ENCODE measurements around the gene ARHGAP26. TPM values are rescaled to one million over a fixed set of nuclear protein-coding genes. Genes with fewer than 3 reads are reported as not detected.

Gene ARHGAP26
- total RNA-seq, 1 experiment from 2014 or later: 34.5 TPM

- no peaks in the 10 kb centered on the region for H3K9me2 ChIP-seq (ENCODE audit: insufficient read depth)
- no peak overlapping the region for H3K9ac ChIP-seq (ENCODE audit: low read length)
- BruUV-seq (replicated peaks): no TSS peak
- H3K79me2 ChIP-seq (ENCODE audit: insufficient read depth, low read length): no peaks in the 10 kb centered on the region
- H3K4me3 ChIP-seq (replicated peaks in 1 of 2; ENCODE audit: low read depth in 1 of 2, low read length in 2 of 2): no peak overlapping the region
- H3K4me2 ChIP-seq (ENCODE audit: low read length): no peak overlapping the region
- no peaks in the 10 kb centered on the region for H4K20me1 ChIP-seq (ENCODE audit: insufficient read depth)
- intact Hi-C loops (cut with micrococcal nuclease): no loop called here
- H3K9me3 ChIP-seq (ENCODE audit: control insufficient read depth in 1 of 2, insufficient read depth in 1 of 2, low read depth in 1 of 2, low read length in 2 of 2): no peaks in the 10 kb centered on the region
- RAD21 ChIA-PET (ENCODE audit: low non-redundant PET in 1 of 2, low total read pairs in 2 of 2, uncharacterized antibody in 2 of 2, unreplicated experiment in 2 of 2): no interaction called here
- H3K27me3 ChIP-seq (ENCODE audit: insufficient read depth, low read length): no peaks in the 10 kb centered on the region
- CTCF ChIA-PET: no interaction called here
- POLR2A ChIA-PET: no interaction called here
- TF ChIP-seq MAX (IDR thresholded peaks at IDR 0.05): peak; percentile 62; the same call in 1 of the 2 replicates
- no peak for TF ChIP-seq EZH2phosphoT487 (IDR thresholded peaks at IDR 0.05; ENCODE audit: borderline replicate concordance)
- no peak for TF ChIP-seq TCF7L2 (IDR thresholded peaks at IDR 0.05; ENCODE audit: borderline replicate concordance, extremely low read depth, insufficient read depth, insufficient read length)
- no peak overlapping the region for H2AFZ ChIP-seq (ENCODE audit: low read depth, low read length, poor library complexity, severe bottlenecking)
- no peaks in the 10 kb centered on the region for H3K36me3 ChIP-seq (ENCODE audit: control insufficient read depth in 1 of 2, insufficient read depth in 2 of 2, low read length in 2 of 2)
- ATAC-seq (no peak), DNase-seq (ENCODE audit: low read depth, low spot score) (no peak)
- peaks cover 0 to 8% of the 10 kb centered on the region in 2 experiments; a peak in 1 of 4 replicates for H3K4me1 ChIP-seq (ENCODE audit: control insufficient read depth in 1 of 2, insufficient read depth in 2 of 2, low read length in 2 of 2)
- H3K27ac ChIP-seq (ENCODE audit: low read depth, low read length): no peak overlapping the region
These were observed 449.5 kb downstream of the ARHGAP26 start for GRCh38 chr5:143219696-143220095.

- Histone ChIP-seq H2AFZ (ENCODE audit: low read depth, low read length, poor library complexity, severe bottlenecking) (no peak overlapping the region), H3K27ac (ENCODE audit: low read depth, low read length) (no peak overlapping the region), H3K4me2 (ENCODE audit: low read length) (no peak overlapping the region), H3K9me2 (ENCODE audit: insufficient read depth) (no peaks in the 10 kb centered on the region), H3K27me3 (ENCODE audit: insufficient read depth, low read length) (no peaks in the 10 kb centered on the region), H3K4me1 (ENCODE audit: control insufficient read depth in 1 of 2, insufficient read depth in 2 of 2, low read length in 2 of 2) (peaks cover 0 to 8% of the 10 kb centered on the region in 2 experiments; a peak in 1 of 4 replicates), H4K20me1 (ENCODE audit: insufficient read depth) (no peaks in the 10 kb centered on the region), H3K79me2 (ENCODE audit: insufficient read depth, low read length) (no peaks in the 10 kb centered on the region), H3K9ac (ENCODE audit: low read length) (no peak overlapping the region), H3K9me3 (ENCODE audit: control insufficient read depth in 1 of 2, insufficient read depth in 1 of 2, low read depth in 1 of 2, low read length in 2 of 2) (no peaks in the 10 kb centered on the region), H3K36me3 (ENCODE audit: control insufficient read depth in 1 of 2, insufficient read depth in 2 of 2, low read length in 2 of 2) (no peaks in the 10 kb centered on the region), H3K4me3 (replicated peaks in 1 of 2; ENCODE audit: low read depth in 1 of 2, low read length in 2 of 2) (no peak overlapping the region)
- DNase-seq (ENCODE audit: low read depth, low spot score): no peak
- ChIA-PET RAD21 (ENCODE audit: low non-redundant PET in 1 of 2, low total read pairs in 2 of 2, uncharacterized antibody in 2 of 2, unreplicated experiment in 2 of 2) (no interaction called here), POLR2A (no interaction called here), CTCF (no interaction called here)
- no TSS peak for BruUV-seq (replicated peaks)
- no peak for ATAC-seq
- intact Hi-C loops (cut with micrococcal nuclease): no loop called here
- TF ChIP-seq TCF7L2 (IDR thresholded peaks at IDR 0.05; ENCODE audit: borderline replicate concordance, extremely low read depth, insufficient read depth, insufficient read length) (no peak), MAX (IDR thresholded peaks at IDR 0.05) (no peak), CBX3 (IDR thresholded peaks at IDR 0.05; ENCODE audit: low read depth) (no peak), SIN3A (IDR thresholded peaks at IDR 0.05; ENCODE audit: low read depth) (no peak), EGR1 (IDR thresholded peaks at IDR 0.05; ENCODE audit: low read depth) (no peak), ELF1 (IDR thresholded peaks at IDR 0.05; ENCODE audit: borderline replicate concordance, low read depth) (no peak), YY1 (IDR thresholded peaks at IDR 0.05; ENCODE audit: extremely low read depth, insufficient replicate concordance, low read depth, low read length) (no peak), POLR2A (IDR thresholded peaks at IDR 0.05; ENCODE audit: borderline replicate concordance, extremely low read depth, insufficient read depth, insufficient read length) (no peak), SP1 (IDR thresholded peaks at IDR 0.05; ENCODE audit: low read depth) (no peak), ZFX (IDR thresholded peaks at IDR 0.05) (no peak), POLR2AphosphoS5 (IDR thresholded peaks at IDR 0.05; ENCODE audit: low read depth, low read length) (no peak), ZBTB33 (IDR thresholded peaks at IDR 0.05; ENCODE audit: extremely low read depth, insufficient replicate concordance, low read length) (no peak), CEBPB (IDR thresholded peaks at IDR 0.05; ENCODE audit: low read depth) (no peak), SRF (IDR thresholded peaks at IDR 0.05; ENCODE audit: low read depth) (no peak)
These were observed 450.6 kb downstream of the ARHGAP26 start for GRCh38 chr5:143220748-143221251.
